ENCODE measurements around the gene LBH. TPM values are rescaled to one million over a fixed set of nuclear protein-coding genes. Genes with fewer than 3 reads are reported as not detected.

The LBH gene
- total and polyA plus RNA-seq, 2 experiments from 2014 or later: 17.5 to 30.3 TPM

DNA sequence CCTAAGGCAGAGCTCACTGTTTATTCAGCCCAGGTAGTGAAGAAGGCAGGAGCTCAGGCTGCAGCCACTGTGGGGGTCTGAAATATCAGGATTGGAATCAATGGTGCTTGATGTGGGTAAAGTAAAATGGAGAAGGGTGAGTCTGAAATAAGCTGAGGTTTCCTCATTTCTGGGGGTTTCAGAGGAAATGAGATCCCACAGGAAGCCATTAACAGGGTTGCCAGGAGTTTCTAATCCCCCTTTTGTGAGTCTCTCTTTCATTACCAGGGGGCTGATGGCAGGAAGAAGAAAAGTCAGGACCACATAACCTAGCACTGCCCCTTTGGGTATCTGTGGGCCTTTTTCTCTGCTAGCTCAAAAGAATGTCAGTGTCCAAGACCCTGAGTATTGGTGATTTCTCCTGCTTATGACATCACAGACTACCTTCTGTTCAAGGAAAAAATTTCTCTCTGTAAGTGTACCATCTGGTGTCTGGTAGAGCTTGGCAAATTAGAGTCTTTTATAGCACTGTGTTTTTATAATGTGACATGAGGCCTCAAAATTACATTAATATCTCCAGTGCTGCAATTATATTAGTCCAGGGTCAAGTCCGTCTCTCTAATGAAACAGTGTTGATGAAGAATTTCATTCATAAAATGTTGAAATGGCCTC lies 56.0 kb downstream of the LBH start:
- no peaks in the 10 kb centered on the region for H4K20me1 ChIP-seq (replicated peaks; ENCODE audit: insufficient read depth)
- peak overlapping the region; percentile 82; the same call in 1 of the 2 replicates for H3K27ac ChIP-seq (ENCODE audit: low read depth)
- H3K36me3 Mint-ChIP-seq (ENCODE audit: low read depth): no peaks in the 10 kb centered on the region; the same call in 2 of the 3 replicates
- peak overlapping the region; percentile 98 for H2AFZ ChIP-seq
- no peaks in the 10 kb centered on the region for H3K36me3 ChIP-seq (ENCODE audit: insufficient read depth)
- no peaks in the 10 kb centered on the region for H3K9me3 Mint-ChIP-seq
- TF ChIP-seq NANOG (IDR thresholded peaks at IDR 0.05; ENCODE audit: borderline replicate concordance) (0 out of 2 replicates have a peak, but pooled peaks have one; percentile 26), EZH2phosphoT487 (IDR thresholded peaks at IDR 0.05; ENCODE audit: unreplicated experiment) (no peak)
- no peaks in the 10 kb centered on the region for H3K79me2 ChIP-seq (replicated peaks; ENCODE audit: insufficient read depth)
- peaks cover 35% of the 10 kb centered on the region for H3K4me1 ChIP-seq (ENCODE audit: insufficient read depth)
- no peak overlapping the region for H3K27ac Mint-ChIP-seq
- ATAC-seq (peak; percentile 53), DNase-seq (ENCODE audit: low spot score) (no peak)
- no peaks in the 10 kb centered on the region for H3K9me2 ChIP-seq (ENCODE audit: insufficient read depth)
- no peaks in the 10 kb centered on the region for H3F3A ChIP-seq (replicated peaks; ENCODE audit: low read depth)
- H3K4me1 Mint-ChIP-seq: peaks cover 39% of the 10 kb centered on the region
- H3K4me3 ChIP-seq: no peak overlapping the region
- no peak overlapping the region for H3K4me3 Mint-ChIP-seq
- no peaks in the 10 kb centered on the region for H3K27me3 ChIP-seq (ENCODE audit: insufficient read depth)
- H3K27me3 Mint-ChIP-seq (ENCODE audit: insufficient read depth, low read depth, poor library complexity): no peaks in the 10 kb centered on the region
- peak overlapping the region; percentile 48 for H3K4me2 ChIP-seq

DNA sequence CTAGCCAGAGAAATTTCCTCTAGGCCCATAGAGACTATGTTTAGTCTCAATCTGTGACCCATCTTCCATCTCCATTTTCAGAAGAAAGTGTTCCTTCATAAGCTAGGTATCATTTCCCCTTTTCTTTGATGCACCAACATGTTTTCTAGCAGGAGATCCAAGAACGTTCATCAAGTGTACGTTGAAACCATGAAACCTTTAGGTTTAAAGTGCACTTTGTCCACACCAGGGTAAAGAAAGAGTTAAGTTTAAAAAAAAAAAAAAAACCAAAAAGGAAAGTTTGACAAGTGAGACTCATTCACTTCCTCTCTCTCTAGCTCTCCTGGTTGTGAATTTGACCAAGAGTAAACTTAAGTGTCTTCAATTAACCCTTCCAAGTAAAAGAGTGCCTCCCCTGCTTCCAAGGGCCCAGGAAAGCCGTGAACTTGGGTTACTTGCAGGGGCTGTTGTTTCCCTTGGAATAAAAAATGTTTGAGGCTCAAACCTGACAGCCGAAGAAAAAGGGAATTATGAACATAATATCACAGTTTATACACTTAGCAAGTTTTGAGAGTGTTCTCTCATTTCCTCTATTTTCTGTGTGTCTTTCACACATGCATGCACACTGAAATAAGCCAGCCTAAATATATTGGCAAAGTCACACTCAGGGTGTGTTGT lies 56.7 kb downstream of the LBH start:
- H3K4me2 ChIP-seq: peak overlapping the region; percentile 48
- H3K79me2 ChIP-seq (replicated peaks; ENCODE audit: insufficient read depth): no peaks in the 10 kb centered on the region
- H3K4me3 Mint-ChIP-seq: no peak overlapping the region
- H3K9me3 Mint-ChIP-seq: no peaks in the 10 kb centered on the region
- H2AFZ ChIP-seq: peak overlapping the region; percentile 98
- H3K36me3 Mint-ChIP-seq (ENCODE audit: low read depth): no peaks in the 10 kb centered on the region; the same call in 2 of the 3 replicates
- H3F3A ChIP-seq (replicated peaks; ENCODE audit: low read depth): no peaks in the 10 kb centered on the region
- peaks cover 41% of the 10 kb centered on the region for H3K4me1 Mint-ChIP-seq
- H3K36me3 ChIP-seq (ENCODE audit: insufficient read depth): no peaks in the 10 kb centered on the region
- peak overlapping the region; percentile 82 for H3K27ac ChIP-seq (ENCODE audit: low read depth)
- DNase-seq (ENCODE audit: low spot score) (no peak), ATAC-seq (no peak)
- 0 out of 2 replicates have a peak overlapping the region, but pooled peaks have one; percentile 4 for H3K4me3 ChIP-seq
- no peaks in the 10 kb centered on the region for H4K20me1 ChIP-seq (replicated peaks; ENCODE audit: insufficient read depth)
- peaks cover 35% of the 10 kb centered on the region for H3K4me1 ChIP-seq (ENCODE audit: insufficient read depth)
- no peaks in the 10 kb centered on the region for H3K27me3 Mint-ChIP-seq (ENCODE audit: insufficient read depth, low read depth, poor library complexity)
- H3K27ac Mint-ChIP-seq: no peak overlapping the region
- H3K27me3 ChIP-seq (ENCODE audit: insufficient read depth): no peaks in the 10 kb centered on the region
- H3K9me2 ChIP-seq (ENCODE audit: insufficient read depth): no peaks in the 10 kb centered on the region
- TF ChIP-seq, protein P1, sequence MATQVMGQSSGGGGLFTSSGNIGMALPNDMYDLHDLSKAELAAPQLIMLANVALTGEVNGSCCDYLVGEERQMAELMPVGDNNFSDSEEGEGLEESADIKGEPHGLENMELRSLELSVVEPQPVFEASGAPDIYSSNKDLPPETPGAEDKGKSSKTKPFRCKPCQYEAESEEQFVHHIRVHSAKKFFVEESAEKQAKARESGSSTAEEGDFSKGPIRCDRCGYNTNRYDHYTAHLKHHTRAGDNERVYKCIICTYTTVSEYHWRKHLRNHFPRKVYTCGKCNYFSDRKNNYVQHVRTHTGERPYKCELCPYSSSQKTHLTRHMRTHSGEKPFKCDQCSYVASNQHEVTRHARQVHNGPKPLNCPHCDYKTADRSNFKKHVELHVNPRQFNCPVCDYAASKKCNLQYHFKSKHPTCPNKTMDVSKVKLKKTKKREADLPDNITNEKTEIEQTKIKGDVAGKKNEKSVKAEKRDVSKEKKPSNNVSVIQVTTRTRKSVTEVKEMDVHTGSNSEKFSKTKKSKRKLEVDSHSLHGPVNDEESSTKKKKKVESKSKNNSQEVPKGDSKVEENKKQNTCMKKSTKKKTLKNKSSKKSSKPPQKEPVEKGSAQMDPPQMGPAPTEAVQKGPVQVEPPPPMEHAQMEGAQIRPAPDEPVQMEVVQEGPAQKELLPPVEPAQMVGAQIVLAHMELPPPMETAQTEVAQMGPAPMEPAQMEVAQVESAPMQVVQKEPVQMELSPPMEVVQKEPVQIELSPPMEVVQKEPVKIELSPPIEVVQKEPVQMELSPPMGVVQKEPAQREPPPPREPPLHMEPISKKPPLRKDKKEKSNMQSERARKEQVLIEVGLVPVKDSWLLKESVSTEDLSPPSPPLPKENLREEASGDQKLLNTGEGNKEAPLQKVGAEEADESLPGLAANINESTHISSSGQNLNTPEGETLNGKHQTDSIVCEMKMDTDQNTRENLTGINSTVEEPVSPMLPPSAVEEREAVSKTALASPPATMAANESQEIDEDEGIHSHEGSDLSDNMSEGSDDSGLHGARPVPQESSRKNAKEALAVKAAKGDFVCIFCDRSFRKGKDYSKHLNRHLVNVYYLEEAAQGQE (IDR thresholded peaks at IDR 0.05; ENCODE audit: unreplicated experiment): no peak
- TF ChIP-seq, protein P2, sequence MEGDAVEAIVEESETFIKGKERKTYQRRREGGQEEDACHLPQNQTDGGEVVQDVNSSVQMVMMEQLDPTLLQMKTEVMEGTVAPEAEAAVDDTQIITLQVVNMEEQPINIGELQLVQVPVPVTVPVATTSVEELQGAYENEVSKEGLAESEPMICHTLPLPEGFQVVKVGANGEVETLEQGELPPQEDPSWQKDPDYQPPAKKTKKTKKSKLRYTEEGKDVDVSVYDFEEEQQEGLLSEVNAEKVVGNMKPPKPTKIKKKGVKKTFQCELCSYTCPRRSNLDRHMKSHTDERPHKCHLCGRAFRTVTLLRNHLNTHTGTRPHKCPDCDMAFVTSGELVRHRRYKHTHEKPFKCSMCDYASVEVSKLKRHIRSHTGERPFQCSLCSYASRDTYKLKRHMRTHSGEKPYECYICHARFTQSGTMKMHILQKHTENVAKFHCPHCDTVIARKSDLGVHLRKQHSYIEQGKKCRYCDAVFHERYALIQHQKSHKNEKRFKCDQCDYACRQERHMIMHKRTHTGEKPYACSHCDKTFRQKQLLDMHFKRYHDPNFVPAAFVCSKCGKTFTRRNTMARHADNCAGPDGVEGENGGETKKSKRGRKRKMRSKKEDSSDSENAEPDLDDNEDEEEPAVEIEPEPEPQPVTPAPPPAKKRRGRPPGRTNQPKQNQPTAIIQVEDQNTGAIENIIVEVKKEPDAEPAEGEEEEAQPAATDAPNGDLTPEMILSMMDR (conservative IDR thresholded peaks at IDR 0.05; ENCODE audit: low read depth in 2 of 2): no peak
- TF ChIP-seq EZH2phosphoT487 (IDR thresholded peaks at IDR 0.05; ENCODE audit: unreplicated experiment) (no peak), CREB1 (CRISPR knock-in tag; IDR thresholded peaks at IDR 0.05; ENCODE audit: low read depth) (no peak), ZNF331 (CRISPR knock-in tag; IDR thresholded peaks at IDR 0.05; ENCODE audit: low read depth) (no peak), NANOG (IDR thresholded peaks at IDR 0.05; ENCODE audit: borderline replicate concordance) (no peak), POLR2AphosphoS5 (IDR thresholded peaks at IDR 0.05; ENCODE audit: low read depth) (no peak)
- TF ChIP-seq, protein P3, sequence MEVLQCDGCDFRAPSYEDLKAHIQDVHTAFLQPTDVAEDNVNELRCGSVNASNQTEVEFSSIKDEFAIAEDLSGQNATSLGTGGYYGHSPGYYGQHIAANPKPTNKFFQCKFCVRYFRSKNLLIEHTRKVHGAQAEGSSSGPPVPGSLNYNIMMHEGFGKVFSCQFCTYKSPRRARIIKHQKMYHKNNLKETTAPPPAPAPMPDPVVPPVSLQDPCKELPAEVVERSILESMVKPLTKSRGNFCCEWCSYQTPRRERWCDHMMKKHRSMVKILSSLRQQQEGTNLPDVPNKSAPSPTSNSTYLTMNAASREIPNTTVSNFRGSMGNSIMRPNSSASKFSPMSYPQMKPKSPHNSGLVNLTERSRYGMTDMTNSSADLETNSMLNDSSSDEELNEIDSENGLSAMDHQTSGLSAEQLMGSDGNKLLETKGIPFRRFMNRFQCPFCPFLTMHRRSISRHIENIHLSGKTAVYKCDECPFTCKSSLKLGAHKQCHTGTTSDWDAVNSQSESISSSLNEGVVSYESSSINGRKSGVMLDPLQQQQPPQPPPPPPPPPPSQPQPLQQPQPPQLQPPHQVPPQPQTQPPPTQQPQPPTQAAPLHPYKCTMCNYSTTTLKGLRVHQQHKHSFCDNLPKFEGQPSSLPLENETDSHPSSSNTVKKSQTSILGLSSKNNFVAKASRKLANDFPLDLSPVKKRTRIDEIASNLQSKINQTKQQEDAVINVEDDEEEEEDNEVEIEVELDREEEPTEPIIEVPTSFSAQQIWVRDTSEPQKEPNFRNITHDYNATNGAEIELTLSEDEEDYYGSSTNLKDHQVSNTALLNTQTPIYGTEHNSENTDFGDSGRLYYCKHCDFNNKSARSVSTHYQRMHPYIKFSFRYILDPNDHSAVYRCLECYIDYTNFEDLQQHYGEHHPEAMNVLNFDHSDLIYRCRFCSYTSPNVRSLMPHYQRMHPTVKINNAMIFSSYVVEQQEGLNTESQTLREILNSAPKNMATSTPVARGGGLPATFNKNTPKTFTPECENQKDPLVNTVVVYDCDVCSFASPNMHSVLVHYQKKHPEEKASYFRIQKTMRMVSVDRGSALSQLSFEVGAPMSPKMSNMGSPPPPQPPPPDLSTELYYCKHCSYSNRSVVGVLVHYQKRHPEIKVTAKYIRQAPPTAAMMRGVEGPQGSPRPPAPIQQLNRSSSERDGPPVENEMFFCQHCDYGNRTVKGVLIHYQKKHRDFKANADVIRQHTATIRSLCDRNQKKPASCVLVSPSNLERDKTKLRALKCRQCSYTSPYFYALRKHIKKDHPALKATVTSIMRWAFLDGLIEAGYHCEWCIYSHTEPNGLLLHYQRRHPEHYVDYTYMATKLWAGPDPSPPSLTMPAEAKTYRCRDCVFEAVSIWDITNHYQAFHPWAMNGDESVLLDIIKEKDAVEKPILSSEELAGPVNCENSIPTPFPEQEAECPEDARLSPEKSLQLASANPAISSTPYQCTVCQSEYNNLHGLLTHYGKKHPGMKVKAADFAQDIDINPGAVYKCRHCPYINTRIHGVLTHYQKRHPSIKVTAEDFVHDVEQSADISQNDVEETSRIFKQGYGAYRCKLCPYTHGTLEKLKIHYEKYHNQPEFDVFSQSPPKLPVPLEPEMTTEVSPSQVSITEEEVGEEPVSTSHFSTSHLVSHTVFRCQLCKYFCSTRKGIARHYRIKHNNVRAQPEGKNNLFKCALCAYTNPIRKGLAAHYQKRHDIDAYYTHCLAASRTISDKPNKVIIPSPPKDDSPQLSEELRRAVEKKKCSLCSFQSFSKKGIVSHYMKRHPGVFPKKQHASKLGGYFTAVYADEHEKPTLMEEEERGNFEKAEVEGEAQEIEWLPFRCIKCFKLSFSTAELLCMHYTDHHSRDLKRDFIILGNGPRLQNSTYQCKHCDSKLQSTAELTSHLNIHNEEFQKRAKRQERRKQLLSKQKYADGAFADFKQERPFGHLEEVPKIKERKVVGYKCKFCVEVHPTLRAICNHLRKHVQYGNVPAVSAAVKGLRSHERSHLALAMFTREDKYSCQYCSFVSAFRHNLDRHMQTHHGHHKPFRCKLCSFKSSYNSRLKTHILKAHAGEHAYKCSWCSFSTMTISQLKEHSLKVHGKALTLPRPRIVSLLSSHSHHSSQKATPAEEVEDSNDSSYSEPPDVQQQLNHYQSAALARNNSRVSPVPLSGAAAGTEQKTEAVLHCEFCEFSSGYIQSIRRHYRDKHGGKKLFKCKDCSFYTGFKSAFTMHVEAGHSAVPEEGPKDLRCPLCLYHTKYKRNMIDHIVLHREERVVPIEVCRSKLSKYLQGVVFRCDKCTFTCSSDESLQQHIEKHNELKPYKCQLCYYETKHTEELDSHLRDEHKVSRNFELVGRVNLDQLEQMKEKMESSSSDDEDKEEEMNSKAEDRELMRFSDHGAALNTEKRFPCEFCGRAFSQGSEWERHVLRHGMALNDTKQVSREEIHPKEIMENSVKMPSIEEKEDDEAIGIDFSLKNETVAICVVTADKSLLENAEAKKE (CRISPR knock-in tag; IDR thresholded peaks at IDR 0.05): no peak
